CD4-positive, alpha-beta memory T cell (primary cell): ENCODE data around the gene XPNPEP1. TPM values are rescaled to one million over a fixed set of nuclear protein-coding genes. Genes with fewer than 3 reads are reported as not detected.

Experiments used
- CTCF ChIA-PET: fragments of 350-600 bp; sonication (Branson Sonifier 250); formaldehyde crosslinking; loops from one replicate; lab custom pipeline; 2021; ENCODE audit warnings: inconsistent platforms; ENCODE audit not compliant: partially characterized antibody; lab: Charles Lee
- POLR2A ChIA-PET: fragments of 350-600 bp; sonication (Branson Sonifier 250); formaldehyde crosslinking; loops from one replicate; lab custom pipeline; 2021; ENCODE audit not compliant: partially characterized antibody; lab: Charles Lee
- DNase-seq, 5 donors: peaks; one replicate each; pipeline versions ENCODE4 v3.0.0 to v3.0.0-alpha.2; 2020 to 2022; ENCODE audit warnings: mixed read lengths in 1 of 5
- H3K27ac ChIP-seq: one replicate; pipeline ENCODE4 v1.7.0; 2013; ENCODE audit warnings: low read depth, low read length
- H3K27me3 ChIP-seq: 2 replicates; pipeline ENCODE4 v1.7.0; 2013; ENCODE audit warnings: mild to moderate bottlenecking, low read length, moderate library complexity; ENCODE audit not compliant: insufficient read depth
- H3K36me3 ChIP-seq: 2 replicates; pipeline ENCODE4 v1.7.0; 2013; ENCODE audit warnings: mild to moderate bottlenecking, low read length, moderate library complexity; ENCODE audit not compliant: insufficient read depth
- H3K4me1 ChIP-seq: 2 replicates; pipeline ENCODE4 v1.7.0; 2013; ENCODE audit warnings: mild to moderate bottlenecking, low read length, moderate library complexity; ENCODE audit not compliant: insufficient read depth
- H3K4me3 ChIP-seq, 2 donors: one replicate each; pipeline ENCODE4 v1.7.0; 2013; ENCODE audit warnings: low read length in 2 of 2, mild to moderate bottlenecking in 1 of 2
- H3K9me3 ChIP-seq, 2 donors: one replicate each; pipeline ENCODE4 v1.7.0; 2013; ENCODE audit warnings: low read length in 2 of 2, control low read depth in 1 of 2; ENCODE audit not compliant: control insufficient read depth in 1 of 2
- H3K27ac Mint-ChIP-seq, 7 donors: one replicate each; pipeline ENCODE4 v1.8.0; 2020 to 2021; ENCODE audit warnings: mixed read lengths in 7 of 7, mild to moderate bottlenecking in 6 of 7, inconsistent platforms in 3 of 7, moderate library complexity in 3 of 7
- H3K27me3 Mint-ChIP-seq, 2 donors: one replicate each; pipeline ENCODE4 v1.8.0; 2020 to 2021; ENCODE audit warnings: mixed read lengths in 2 of 2
- H3K36me3 Mint-ChIP-seq, 2 donors: one replicate each; pipeline ENCODE4 v1.8.0; 2020 to 2021; ENCODE audit warnings: mixed read lengths in 2 of 2, inconsistent platforms in 1 of 2, mild to moderate bottlenecking in 1 of 2
- H3K4me1 Mint-ChIP-seq, 4 donors: one replicate each; pipeline ENCODE4 v1.8.0; 2020 to 2021; ENCODE audit warnings: mixed read lengths in 4 of 4, mild to moderate bottlenecking in 1 of 4
- H3K4me3 Mint-ChIP-seq, 8 donors: one replicate each; pipeline ENCODE4 v1.8.0; 2020 to 2021; ENCODE audit warnings: mixed read lengths in 8 of 8, mild to moderate bottlenecking in 7 of 8, moderate library complexity in 6 of 8, inconsistent platforms in 3 of 8
- H3K9me3 Mint-ChIP-seq, 8 donors: one replicate each; pipeline ENCODE4 v1.8.0; 2020 to 2021; ENCODE audit warnings: mixed read lengths in 8 of 8, mild to moderate bottlenecking in 5 of 8, inconsistent platforms in 3 of 8, moderate library complexity in 1 of 8
- intact Hi-C: fragments of 100-400 bp; cut with micrococcal nuclease; formaldehyde crosslinking; loops from one replicate; pipeline ENCODE4 v1.15.1; 2023
- polyA plus RNA-seq, 2 donors: library from polyadenylated mRNA; unstranded; fragments of 300-500 nt; fragmentation: Illumina TruSeq; gene quantifications; one replicate each; pipeline ENCODE4 v1.2.3, GENCODE V29; 2021
- total RNA-seq, 2 experiments: library from RNA; stranded (reverse); gene quantifications; one replicate each; pipeline ENCODE4 v1.2.3, GENCODE V29; 2021

Gene XPNPEP1
- total and polyA plus RNA-seq, 4 experiments from 2014 or later: 24.7 to 63.3 (median 49.5) TPM

DNA sequence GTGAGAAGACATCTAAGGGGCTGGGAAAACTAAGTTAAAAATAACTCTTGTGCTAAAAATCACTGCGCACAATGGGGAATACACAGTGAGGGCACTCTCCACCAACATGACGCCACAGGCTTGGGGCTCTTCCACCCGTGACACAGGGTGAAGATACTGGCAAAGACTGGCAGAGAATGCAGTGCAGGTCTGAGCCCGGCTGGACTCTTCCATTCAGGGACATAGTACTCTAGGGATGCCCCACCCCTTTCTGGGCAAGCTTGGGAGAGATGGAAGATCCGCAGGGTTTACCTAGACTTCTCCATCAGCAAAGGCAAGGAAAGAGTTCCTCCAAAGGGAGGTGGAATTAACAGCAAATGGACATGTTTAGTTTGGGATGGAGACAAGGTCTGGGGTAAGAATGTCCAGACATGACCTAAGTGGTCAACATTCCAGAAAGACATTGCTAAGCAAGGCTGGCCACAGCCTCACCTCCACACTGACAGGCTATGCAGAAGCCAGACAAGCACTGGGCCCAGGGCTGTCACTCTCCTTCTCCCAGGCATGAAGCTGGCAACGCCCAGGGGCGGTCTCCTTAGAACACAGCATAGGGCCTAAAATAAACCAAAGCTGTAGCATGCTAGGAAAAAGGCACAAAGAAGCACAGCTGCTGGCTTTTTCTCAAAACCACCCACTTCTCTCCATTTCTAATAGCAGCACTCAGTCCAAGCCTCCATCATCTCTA is 28.1 kb downstream of the XPNPEP1 start:
- ChIA-PET POLR2A (interaction anchor here (0.6 to 1.3 kb wide), 3 partner anchors 13 to 39 kb away, joined by 3 read pairs; no protein-coding TSS in a partner anchor), CTCF (interaction anchor here (0.6 to 5.0 kb wide), 4 partner anchors 11 to 104 kb away, joined by 3 to 43 read pairs (median 3); no protein-coding TSS in a partner anchor)
- H3K4me3 ChIP-seq: no peak overlapping the region
- Mint-ChIP-seq H3K27me3 (no peaks in the 10 kb centered on the region), H3K4me3 (no peak overlapping the region), H3K4me1 (peaks cover 34 to 95% (median 57%) of the 10 kb centered on the region in 4 donors), H3K9me3 (no peaks in the 10 kb centered on the region), H3K27ac (peak overlapping the region in 5 of 7 donors; percentile 25 to 76 (median 61)), H3K36me3 (peaks cover 51 to 58% of the 10 kb centered on the region in 2 donors)
- DNase-seq: no peak
- H3K27ac ChIP-seq: no peak overlapping the region
- peaks cover 29% of the 10 kb centered on the region for H3K4me1 ChIP-seq
- H3K36me3 ChIP-seq: peaks cover 12% of the 10 kb centered on the region
- no peaks in the 10 kb centered on the region for H3K9me3 ChIP-seq
- H3K27me3 ChIP-seq: no peaks in the 10 kb centered on the region
- intact Hi-C loops: no loop called here

DNA sequence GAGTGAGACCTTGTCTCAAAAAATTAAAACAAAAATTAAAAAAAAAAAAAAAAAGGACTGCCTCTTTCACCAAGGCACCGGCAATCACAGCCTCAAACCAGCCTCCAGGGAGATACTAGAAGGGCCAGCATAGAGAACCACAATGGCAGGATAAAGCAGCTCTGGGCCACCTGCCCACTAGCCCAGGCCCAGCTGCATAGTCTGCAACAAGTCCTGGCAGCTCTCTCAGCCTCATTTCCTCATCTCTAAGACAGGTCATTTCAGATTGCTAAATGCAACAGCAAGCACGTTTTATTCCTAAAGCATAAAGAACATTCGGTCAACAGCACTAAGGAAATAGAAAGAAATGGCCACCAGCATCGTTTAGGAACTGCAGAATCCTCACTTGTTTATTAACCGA is 28.8 kb downstream of the XPNPEP1 start:
- intact Hi-C loops: no loop called here
- peaks cover 52 to 59% of the 10 kb centered on the region in 2 donors for H3K36me3 Mint-ChIP-seq
- peaks cover 12% of the 10 kb centered on the region for H3K36me3 ChIP-seq
- no peak overlapping the region for H3K27ac ChIP-seq
- no peaks in the 10 kb centered on the region for H3K27me3 ChIP-seq
- peaks cover 21% of the 10 kb centered on the region for H3K4me1 ChIP-seq
- no peaks in the 10 kb centered on the region for H3K9me3 Mint-ChIP-seq
- H3K9me3 ChIP-seq: no peaks in the 10 kb centered on the region
- peaks cover 32 to 94% (median 51%) of the 10 kb centered on the region in 4 donors for H3K4me1 Mint-ChIP-seq
- no peak overlapping the region for H3K4me3 ChIP-seq
- no peak overlapping the region for H3K4me3 Mint-ChIP-seq
- CTCF ChIA-PET: interaction anchor here (0.7 kb wide), 1 partner anchor 439 kb away, joined by 3 read pairs; no protein-coding TSS in a partner anchor
- peak overlapping the region in 3 of 7 donors; percentile 30 to 77 (median 56) for H3K27ac Mint-ChIP-seq
- no peaks in the 10 kb centered on the region for H3K27me3 Mint-ChIP-seq
- no peak for DNase-seq
- POLR2A ChIA-PET: no interaction called here

DNA sequence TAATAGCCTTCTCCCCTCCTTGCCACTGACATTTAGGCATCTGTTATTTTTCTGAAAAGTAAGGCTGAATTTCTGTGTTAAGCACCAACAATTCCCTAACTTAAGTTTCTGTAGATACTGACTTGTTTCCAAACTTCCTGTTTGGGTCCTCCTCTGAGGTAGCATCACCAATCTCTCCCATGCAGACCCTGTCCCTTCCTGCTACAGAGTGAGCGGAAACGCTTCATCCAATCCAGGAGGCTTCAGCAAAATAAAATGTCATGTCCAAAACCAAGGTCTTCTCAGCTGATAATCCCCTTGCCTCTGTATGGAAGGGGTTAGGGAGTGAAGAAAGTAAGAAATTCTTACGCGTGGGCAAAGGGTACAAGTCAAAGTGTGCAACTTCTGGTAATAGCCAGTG is 29.9 kb downstream of the XPNPEP1 start:
- ChIA-PET CTCF (interaction anchor here (0.8 to 2.2 kb wide), 4 partner anchors 9 to 41 kb away, joined by 3 to 11 read pairs (median 3); no protein-coding TSS in a partner anchor), POLR2A (interaction anchor here (1.8 kb wide), 1 partner anchor 9 kb away, joined by 7 read pairs; no protein-coding TSS in a partner anchor)
- peak overlapping the region in 3 of 8 donors; percentile 44 to 62 (median 55) for H3K4me3 Mint-ChIP-seq
- Histone ChIP-seq H3K27ac (no peak overlapping the region), H3K9me3 (no peaks in the 10 kb centered on the region), H3K4me1 (peaks cover 21% of the 10 kb centered on the region), H3K4me3 (no peak overlapping the region), H3K27me3 (no peaks in the 10 kb centered on the region), H3K36me3 (peaks cover 16% of the 10 kb centered on the region)
- H3K4me1 Mint-ChIP-seq: peaks cover 27 to 83% (median 44%) of the 10 kb centered on the region in 4 donors
- no peaks in the 10 kb centered on the region for H3K27me3 Mint-ChIP-seq
- intact Hi-C loops: no loop called here
- peaks cover 52% of the 10 kb centered on the region in 2 donors for H3K36me3 Mint-ChIP-seq
- peak overlapping the region; percentile 43 to 88 (median 58) for H3K27ac Mint-ChIP-seq
- no peaks in the 10 kb centered on the region for H3K9me3 Mint-ChIP-seq
- DNase-seq: no peak

- Histone ChIP-seq H3K9me3 (no peaks in the 10 kb centered on the region), H3K27me3 (no peaks in the 10 kb centered on the region), H3K4me3 (no peak overlapping the region), H3K4me1 (peaks cover 21% of the 10 kb centered on the region), H3K36me3 (peaks cover 18% of the 10 kb centered on the region), H3K27ac (no peak overlapping the region)
- peaks cover 52% of the 10 kb centered on the region in 2 donors for H3K36me3 Mint-ChIP-seq
- peak overlapping the region in 3 of 8 donors; percentile 5 to 62 (median 7) for H3K4me3 Mint-ChIP-seq
- no peak for DNase-seq
- ChIA-PET CTCF (interaction anchor here (0.8 to 2.2 kb wide), 4 partner anchors 9 to 40 kb away, joined by 3 to 11 read pairs (median 4); no protein-coding TSS in a partner anchor), POLR2A (interaction anchor here (1.8 kb wide), 1 partner anchor 10 kb away, joined by 7 read pairs; no protein-coding TSS in a partner anchor)
- H3K27ac Mint-ChIP-seq: peak overlapping the region in 5 of 7 donors; percentile 44 to 68 (median 58)
- peaks cover 24 to 78% (median 40%) of the 10 kb centered on the region in 4 donors for H3K4me1 Mint-ChIP-seq
- no peaks in the 10 kb centered on the region for H3K27me3 Mint-ChIP-seq
- intact Hi-C loops: no loop called here
- no peaks in the 10 kb centered on the region for H3K9me3 Mint-ChIP-seq
Observed at GRCh38 chr10:109892931-109893330, 30.4 kb downstream of the XPNPEP1 start.

GRCh38 chr10:109892117-109892516 is 31.2 kb downstream of the XPNPEP1 start:
- Histone ChIP-seq H3K9me3 (no peaks in the 10 kb centered on the region), H3K4me3 (no peak overlapping the region), H3K4me1 (peaks cover 21% of the 10 kb centered on the region), H3K36me3 (peaks cover 22% of the 10 kb centered on the region), H3K27ac (no peak overlapping the region), H3K27me3 (no peaks in the 10 kb centered on the region)
- intact Hi-C loops: no loop called here
- H3K27ac Mint-ChIP-seq: peak overlapping the region; percentile 52 to 77 (median 68)
- H3K4me1 Mint-ChIP-seq: peaks cover 25 to 72% (median 36%) of the 10 kb centered on the region in 4 donors
- POLR2A ChIA-PET: interaction anchor here (1.8 kb wide), 1 partner anchor 10 kb away, joined by 7 read pairs; no protein-coding TSS in a partner anchor
- DNase-seq: no peak
- peak overlapping the region in 3 of 8 donors; percentile 13 to 57 (median 39) for H3K4me3 Mint-ChIP-seq
- H3K9me3 Mint-ChIP-seq: no peaks in the 10 kb centered on the region
- H3K27me3 Mint-ChIP-seq: no peaks in the 10 kb centered on the region
- peaks cover 54 to 58% of the 10 kb centered on the region in 2 donors for H3K36me3 Mint-ChIP-seq
- CTCF ChIA-PET: interaction anchor here (1.1 to 2.2 kb wide), 3 partner anchors 8 to 84 kb away, joined by 3 to 11 read pairs (median 5); no protein-coding TSS in a partner anchor

DNA sequence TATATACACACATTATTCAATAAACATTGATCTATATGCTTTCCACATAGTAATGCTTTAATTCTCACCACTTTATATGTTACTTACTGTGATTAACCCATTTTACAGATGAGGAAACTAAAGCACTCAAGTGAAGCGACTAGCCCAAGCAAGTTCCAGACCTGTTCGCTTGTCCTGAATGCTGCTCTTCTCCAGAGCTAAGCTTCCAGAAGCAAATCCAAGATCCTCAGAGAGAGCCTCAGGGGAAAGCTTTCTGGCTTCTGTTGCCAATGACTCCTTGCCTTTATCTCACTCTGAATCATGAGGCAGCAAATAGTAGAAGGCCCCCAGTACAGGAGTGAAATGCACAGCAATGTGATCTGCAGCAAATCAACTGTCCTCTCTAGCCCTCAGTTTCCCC is 32.2 kb downstream of the XPNPEP1 start:
- ChIA-PET POLR2A (interaction anchor here (1.5 kb wide), 1 partner anchor 20 kb away, joined by 4 read pairs; no protein-coding TSS in a partner anchor), CTCF (interaction anchor here (1.1 kb wide), 1 partner anchor 85 kb away, joined by 3 read pairs; no protein-coding TSS in a partner anchor)
- Histone ChIP-seq H3K36me3 (peaks cover 30% of the 10 kb centered on the region), H3K27ac (no peak overlapping the region), H3K9me3 (no peaks in the 10 kb centered on the region), H3K4me3 (no peak overlapping the region), H3K27me3 (no peaks in the 10 kb centered on the region), H3K4me1 (peaks cover 19% of the 10 kb centered on the region)
- H3K4me3 Mint-ChIP-seq: no peak overlapping the region
- H3K27me3 Mint-ChIP-seq: no peaks in the 10 kb centered on the region
- peak overlapping the region in 5 of 7 donors; percentile 64 to 78 (median 71) for H3K27ac Mint-ChIP-seq
- intact Hi-C loops: no loop called here
- no peaks in the 10 kb centered on the region for H3K9me3 Mint-ChIP-seq
- peaks cover 47 to 64% of the 10 kb centered on the region in 2 donors for H3K36me3 Mint-ChIP-seq
- peaks cover 22 to 73% (median 33%) of the 10 kb centered on the region in 4 donors for H3K4me1 Mint-ChIP-seq
- no peak for DNase-seq
